Measurements from ENCODE around the gene DAP. TPM values are rescaled to one million over a fixed set of nuclear protein-coding genes. Genes with fewer than 3 reads are reported as not detected.

DAP gene
- total and polyA plus RNA-seq, 8 donors, result 68.3 to 183 (median 132) TPM

DNA sequence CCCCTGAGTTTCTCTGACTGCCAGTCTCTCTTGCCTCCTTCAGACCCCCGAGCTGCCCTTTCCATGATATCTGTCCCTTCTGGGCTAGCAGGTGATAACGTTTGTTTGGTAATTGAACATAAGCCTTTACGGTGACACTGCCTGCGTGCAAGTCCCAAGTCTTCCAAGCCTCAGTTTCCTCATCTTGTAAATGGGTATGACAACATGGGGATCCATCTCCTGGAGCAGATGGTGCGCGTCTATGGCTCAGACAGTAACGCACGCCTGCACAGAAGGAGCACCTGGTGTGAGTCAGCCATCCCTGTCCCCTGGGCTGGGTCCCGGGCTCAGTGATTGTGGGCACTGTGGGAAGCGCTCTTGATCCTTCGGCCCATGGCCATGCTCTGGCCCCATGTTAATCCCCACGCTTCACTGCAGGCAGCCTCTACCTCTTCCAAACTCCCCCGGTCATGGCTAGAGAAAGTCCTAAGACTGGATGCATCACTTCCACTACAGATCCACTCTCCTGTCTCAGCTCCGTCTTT is 85.8 kb downstream of the DAP start:
- Histone ChIP-seq H3K27me3 (no peaks in the 10 kb centered on the region), H3K27ac (no peak overlapping the region), H3K4me3 (no peak overlapping the region), H3K9me3 (no peaks in the 10 kb centered on the region), H3K36me3 (peaks cover 0 to 30% (median 10%) of the 10 kb centered on the region in 3 donors), H3K4me1 (peaks cover 0 to 3% (median 0%) of the 10 kb centered on the region in 3 donors)
- 71 to 79% methylated on average over 14 of the region's 14 CpGs for WGBS, 2 donors
- TF ChIP-seq CTCF (IDR thresholded peaks at IDR 0.05), result no peak
- DNase-seq, result no peak
- FAIRE-seq, result no peak
- intact Hi-C loops (cut with DNase I), result no loop called here
- peak in 1 of 4 donors; percentile 17 for ATAC-seq

DNA sequence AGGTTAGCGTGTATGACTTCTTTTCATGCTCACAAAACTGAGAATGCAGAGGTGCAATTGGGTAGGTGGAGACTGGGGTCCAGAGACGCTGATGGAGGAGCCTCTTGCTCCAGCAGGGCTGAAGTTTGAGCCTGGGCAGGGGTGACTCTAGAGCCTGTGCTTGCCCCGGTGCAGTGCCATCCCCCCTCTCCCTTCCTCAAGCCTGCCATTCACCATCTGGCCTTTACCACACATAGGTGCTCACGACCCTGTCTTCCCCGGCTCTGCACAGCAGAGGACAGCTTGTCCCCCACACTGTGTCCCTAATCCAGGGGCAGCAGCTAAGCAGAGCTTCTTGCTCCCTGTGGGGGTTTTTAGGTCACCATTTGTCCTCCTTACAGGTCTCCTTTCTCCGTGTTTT is 86.5 kb downstream of the DAP start:
- no peak overlapping the region for H3K4me3 ChIP-seq
- FAIRE-seq, result no peak
- peaks cover 0 to 3% (median 0%) of the 10 kb centered on the region in 3 donors for H3K4me1 ChIP-seq
- no peak overlapping the region for H3K27ac ChIP-seq
- H3K36me3 ChIP-seq, result peaks cover 0 to 23% (median 3%) of the 10 kb centered on the region in 3 donors
- ATAC-seq, result peak in 1 of 4 donors; percentile 23
- 51 to 60% methylated on average over 6 of the region's 6 CpGs for WGBS, 2 donors
- intact Hi-C loops (cut with DNase I), result no loop called here
- no peak for TF ChIP-seq CTCF (IDR thresholded peaks at IDR 0.05)
- no peaks in the 10 kb centered on the region for H3K27me3 ChIP-seq
- no peak for DNase-seq
- H3K9me3 ChIP-seq, result no peaks in the 10 kb centered on the region

DNA sequence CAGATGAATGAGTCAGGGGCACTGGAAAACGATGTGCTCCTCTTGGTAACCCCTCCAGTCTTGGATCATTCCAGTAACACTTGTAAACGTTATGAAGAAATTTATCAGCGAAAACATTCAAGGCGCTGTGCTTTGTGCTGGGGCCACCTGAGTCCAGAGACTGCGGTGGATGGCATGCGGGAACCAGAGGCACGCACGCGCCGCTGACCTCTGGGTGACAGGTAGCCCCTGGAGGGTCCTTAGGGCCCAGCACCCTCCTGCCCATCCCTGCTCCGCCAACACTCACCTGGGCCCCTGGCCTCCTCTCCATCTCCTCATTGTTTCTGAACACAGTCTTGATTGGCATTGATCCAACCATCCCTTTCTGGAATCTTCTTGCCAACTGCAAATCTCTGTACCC is 86.9 kb downstream of the DAP start:
- no peak for DNase-seq
- Histone ChIP-seq H3K27me3 (no peaks in the 10 kb centered on the region), H3K27ac (no peak overlapping the region), H3K9me3 (no peaks in the 10 kb centered on the region), H3K36me3 (peaks cover 0 to 18% (median 3%) of the 10 kb centered on the region in 3 donors), H3K4me3 (no peak overlapping the region), H3K4me1 (peaks cover 0 to 3% (median 0%) of the 10 kb centered on the region in 3 donors)
- intact Hi-C loops (cut with DNase I), result no loop called here
- WGBS, 2 donors, result 80 to 82% methylated on average over 11 of the region's 11 CpGs
- FAIRE-seq, result no peak
- TF ChIP-seq CTCF (IDR thresholded peaks at IDR 0.05), result no peak
- ATAC-seq, result no peak

- no peak for DNase-seq
- Histone ChIP-seq H3K4me1 (peaks cover 0 to 3% (median 0%) of the 10 kb centered on the region in 3 donors), H3K27ac (no peak overlapping the region), H3K4me3 (no peak overlapping the region), H3K9me3 (no peaks in the 10 kb centered on the region), H3K36me3 (peaks cover 0 to 11% (median 3%) of the 10 kb centered on the region in 3 donors), H3K27me3 (no peaks in the 10 kb centered on the region)
- 72 to 80% methylated on average over 9 of the region's 9 CpGs for WGBS, 2 donors
- intact Hi-C loops (cut with DNase I), result no loop called here
- TF ChIP-seq CTCF (IDR thresholded peaks at IDR 0.05), result no peak
- no peak for FAIRE-seq
- no peak for ATAC-seq
These were observed 87.6 kb downstream of the DAP start for GRCh38 chr5:10673407-10673806.

- TF ChIP-seq CTCF (IDR thresholded peaks at IDR 0.05), result no peak
- intact Hi-C loops (cut with DNase I), result no loop called here
- DNase-seq (no peak), ATAC-seq (no peak), FAIRE-seq (no peak)
- H3K27me3 ChIP-seq, result no peaks in the 10 kb centered on the region
- H3K9me3 ChIP-seq, result no peaks in the 10 kb centered on the region
- no peak overlapping the region for H3K27ac ChIP-seq
- peaks cover 0 to 7% (median 3%) of the 10 kb centered on the region in 3 donors for H3K36me3 ChIP-seq
- 78 to 88% methylated on average over 8 of the region's 8 CpGs for WGBS, 2 donors
- H3K4me3 ChIP-seq, result no peak overlapping the region
- H3K4me1 ChIP-seq, result peaks cover 0 to 3% (median 0%) of the 10 kb centered on the region in 3 donors
These were observed 88.0 kb downstream of the DAP start for GRCh38 chr5:10673017-10673389.

All from pancreas (tissue), 10 donors.